Trophoblast cell (in vitro differentiated cells and primary cell): ENCODE measurements around the gene CDCA7. TPM values are rescaled to one million over a fixed set of nuclear protein-coding genes. Genes with fewer than 3 reads are reported as not detected.
A peak's percentile ranks its signal among the peaks of the same experiment; 100 is the strongest.
"Not testable (repeated sequence)": the region's sequence is repeated elsewhere in the genome, so short reads cannot be mapped to it uniquely, and the experiment has no call there.

Experiments
- DNase-seq, 2 donors: peaks; one replicate each; pipeline ENCODE4 v3.0.0-alpha.2; 2016
- H2AFZ ChIP-seq: 2 replicates; pipeline ENCODE4 v1.6.1; 2013; ENCODE audit warnings: low read length, moderate library complexity, mild to moderate bottlenecking; ENCODE audit not compliant: insufficient read depth, poor library complexity
- H2AK5ac ChIP-seq: 2 replicates; pipeline ENCODE4 v1.6.1; 2013; ENCODE audit warnings: mild to moderate bottlenecking, low read length
- H2BK120ac ChIP-seq: 2 replicates; pipeline ENCODE4 v1.6.1; 2013; ENCODE audit warnings: low read length, mild to moderate bottlenecking, moderate library complexity; ENCODE audit not compliant: insufficient read depth, poor library complexity
- H2BK12ac ChIP-seq: 2 replicates; pipeline ENCODE4 v1.6.1; 2013; ENCODE audit warnings: mild to moderate bottlenecking, low read length, moderate library complexity
- H2BK5ac ChIP-seq: 2 replicates; pipeline ENCODE4 v1.6.1; 2013; ENCODE audit warnings: low read length, low read depth, moderate library complexity, mild to moderate bottlenecking; ENCODE audit not compliant: poor library complexity
- H3K14ac ChIP-seq: 2 replicates; pipeline ENCODE4 v1.6.1; 2013; ENCODE audit warnings: mild to moderate bottlenecking, low read length
- H3K18ac ChIP-seq: 2 replicates; pipeline ENCODE4 v1.6.1; 2013; ENCODE audit warnings: mild to moderate bottlenecking, low read length
- H3K23ac ChIP-seq: 2 replicates; pipeline ENCODE4 v1.6.1; 2013; ENCODE audit warnings: low read length
- H3K27ac ChIP-seq: 2 replicates; pipeline ENCODE4 v1.5.1; 2013; ENCODE audit warnings: low read depth, mild to moderate bottlenecking, inconsistent platforms, low read length, moderate library complexity
- H3K27me3 ChIP-seq: 2 replicates; pipeline ENCODE4 v1.6.1; 2013; ENCODE audit warnings: inconsistent platforms, mild to moderate bottlenecking, low read length, moderate library complexity; ENCODE audit not compliant: insufficient read depth
- H3K36me3 ChIP-seq, 2 experiments: 1 replicate in 1 of 2; 2 replicates in 1 of 2; pipeline ENCODE4 v1.6.1; 2013; ENCODE audit warnings: low read length in 2 of 2, mild to moderate bottlenecking in 2 of 2, moderate library complexity in 1 of 2; ENCODE audit not compliant: insufficient read depth in 2 of 2, control insufficient read depth in 1 of 2
- H3K4ac ChIP-seq: 2 replicates; pipeline ENCODE4 v1.6.1; 2013; ENCODE audit warnings: low read depth, mild to moderate bottlenecking, low read length, moderate library complexity
- H3K4me1 ChIP-seq, 2 experiments: 1 replicate in 1 of 2; 2 replicates in 1 of 2; pipeline ENCODE4 v1.6.1; 2013; ENCODE audit warnings: low read length in 2 of 2, mild to moderate bottlenecking in 2 of 2, moderate library complexity in 1 of 2; ENCODE audit not compliant: insufficient read depth in 2 of 2, control insufficient read depth in 1 of 2
- H3K4me2 ChIP-seq: 2 replicates; pipeline ENCODE4 v1.6.1; 2013; ENCODE audit warnings: inconsistent platforms, mild to moderate bottlenecking, low read length, moderate library complexity
- H3K4me3 ChIP-seq: 2 replicates; pipeline ENCODE4 v1.5.1; 2013; ENCODE audit warnings: mild to moderate bottlenecking, low read depth, low read length, inconsistent platforms
- H3K79me1 ChIP-seq: one replicate; pipeline ENCODE4 v1.6.1; 2013; ENCODE audit warnings: low read length
- H3K79me2 ChIP-seq: 2 replicates; pipeline ENCODE4 v1.6.1; 2013; ENCODE audit warnings: low read length, mild to moderate bottlenecking; ENCODE audit not compliant: control insufficient read depth, insufficient read depth, poor library complexity
- H3K9ac ChIP-seq: 2 replicates; pipeline ENCODE4 v1.6.1; 2013; ENCODE audit warnings: mild to moderate bottlenecking, low read length
- H3K9me3 ChIP-seq: 2 replicates; pipeline ENCODE4 v1.6.1; 2013; ENCODE audit warnings: low read depth, mild to moderate bottlenecking, control low read depth, inconsistent platforms, low read length; ENCODE audit not compliant: insufficient read depth
- H4K12ac ChIP-seq: 2 replicates; pipeline ENCODE4 v1.6.1; 2013; ENCODE audit warnings: low read depth, mild to moderate bottlenecking, low read length, moderate library complexity
- H4K8ac ChIP-seq: 2 replicates; pipeline ENCODE4 v1.6.1; 2013; ENCODE audit warnings: low read depth, mild to moderate bottlenecking, low read length, moderate library complexity
- H4K91ac ChIP-seq: one replicate; pipeline ENCODE4 v1.6.1; 2013; ENCODE audit warnings: low read depth, mild to moderate bottlenecking, low read length, moderate library complexity
- WGBS: extraction: QIAGEN DNeasy Blood & Tissue Kit; methylation state at CpG from one replicate; pipeline ENCODE4 v1.1.7; 2013; ENCODE audit warnings: missing lambda C conversion rate; ENCODE audit not compliant: insufficient read length, insufficient coverage; ENCODE audit errors: extremely low coverage; 5-methylcytosine and 5-hydroxymethylcytosine counted together
- polyA plus RNA-seq: library from polyadenylated mRNA; stranded (reverse); fragments of 200-250 nt; gene quantifications from 2 replicates; pipeline ENCODE4 v1.2.3, GENCODE V29; 2013

Gene CDCA7
- 17.0 and 18.3 TPM in 2 replicates for polyA plus RNA-seq

DNA sequence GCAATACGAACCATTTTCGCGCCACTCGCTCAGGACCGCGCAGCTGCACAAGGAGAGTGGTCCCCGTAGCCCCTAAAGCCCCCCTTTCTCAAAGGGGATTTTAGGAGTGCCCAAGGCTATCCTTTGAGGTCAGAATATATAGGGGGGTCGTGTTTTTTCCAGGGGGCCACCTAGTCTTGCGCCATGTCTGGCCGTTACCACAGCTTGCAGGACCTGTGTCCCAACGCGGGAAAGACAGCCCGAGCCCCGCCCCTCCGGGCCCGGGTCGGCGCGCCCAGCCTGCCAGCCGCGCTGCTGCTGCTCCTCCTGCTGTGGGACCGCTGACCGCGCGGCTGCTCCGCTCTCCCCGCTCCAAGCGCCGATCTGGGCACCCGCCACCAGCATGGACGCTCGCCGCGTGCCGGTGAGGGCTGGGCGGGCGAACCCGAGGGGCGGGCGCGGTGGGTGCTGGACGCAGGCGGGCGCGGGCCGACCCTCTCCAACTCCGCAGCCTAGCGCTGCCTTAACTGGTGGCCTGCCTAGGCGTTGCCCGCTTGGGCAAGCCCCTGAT is at the start of gene CDCA7:
TSS of gene CDCA7 (plus strand) at position 291 of the 550 bp plus-strand sequence. CDS start at position 383, 92 bp downstream.
- peak within 1 kb of the TSS; percentile 84 for H3K18ac ChIP-seq
- peaks cover 12% of the 10 kb centered on the region for H3K79me2 ChIP-seq
- WGBS: no CpG with 5 or more reads among the region's 50 CpGs
- peak within 1 kb of the TSS; percentile 94 for H3K4me3 ChIP-seq
- H4K12ac ChIP-seq: peak within 1 kb of the TSS; percentile 67
- H3K4ac ChIP-seq: peak within 1 kb of the TSS; percentile 30
- H4K91ac ChIP-seq: peak within 1 kb of the TSS; percentile 93
- H3K36me3 ChIP-seq: no peaks in the 10 kb centered on the region
- peak within 1 kb of the TSS; percentile 90 for H3K4me2 ChIP-seq
- peak within 1 kb of the TSS; percentile 87 for H3K9ac ChIP-seq
- peaks cover 12% of the 10 kb centered on the region for H3K79me1 ChIP-seq
- peak within 1 kb of the TSS; percentile 75 for H4K8ac ChIP-seq
- H3K9me3 ChIP-seq: no peaks in the 10 kb centered on the region
- H2AK5ac ChIP-seq: no peak within 1 kb of the TSS
- peak; percentile 77 to 82 for DNase-seq
- peak within 1 kb of the TSS; percentile 98 for H2BK5ac ChIP-seq
- H3K27me3 ChIP-seq: no peaks in the 10 kb centered on the region
- H3K23ac ChIP-seq: peak within 1 kb of the TSS; percentile 2
- H3K27ac ChIP-seq: peak within 1 kb of the TSS; percentile 43
- H3K14ac ChIP-seq: peak within 1 kb of the TSS; percentile 80
- H2AFZ ChIP-seq: peak within 1 kb of the TSS; percentile 88
- H2BK120ac ChIP-seq: peak within 1 kb of the TSS; percentile 92
- H3K4me1 ChIP-seq: peaks cover 4 to 10% of the 10 kb centered on the region in 2 experiments
- H2BK12ac ChIP-seq: peak within 1 kb of the TSS; percentile 46

DNA sequence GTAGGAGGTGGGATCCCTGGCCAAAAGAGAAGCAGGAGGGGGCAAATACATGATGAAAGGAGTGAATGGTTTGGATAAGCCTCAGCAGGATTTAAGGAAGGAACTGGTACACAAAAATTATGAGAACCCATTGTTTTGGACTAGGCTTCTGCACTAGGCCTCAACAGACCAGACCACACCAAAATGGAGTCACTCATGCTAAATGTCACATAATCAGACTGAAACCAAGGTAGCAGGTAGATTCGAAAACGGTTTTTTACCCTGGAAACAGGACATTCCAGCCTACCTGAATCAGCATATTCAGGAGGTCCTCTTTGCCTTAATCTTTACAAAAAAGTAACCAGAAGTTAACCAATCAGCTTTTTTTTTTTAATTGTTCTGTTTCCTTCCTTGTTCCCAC is 49.4 kb upstream of the CDCA7 start:
- no peak for DNase-seq
- H3K27me3 ChIP-seq: no peaks in the 10 kb centered on the region
- H3K4me1 ChIP-seq: no peaks in the 10 kb centered on the region
- H3K36me3 ChIP-seq: no peaks in the 10 kb centered on the region
- no peak overlapping the region for H2AK5ac ChIP-seq
- no peak overlapping the region for H3K4me2 ChIP-seq
- H3K27ac ChIP-seq: no peak overlapping the region
- no peak overlapping the region for H3K23ac ChIP-seq
- no peak overlapping the region for H3K4ac ChIP-seq
- H3K79me2 ChIP-seq: no peaks in the 10 kb centered on the region
- no peak overlapping the region for H2BK12ac ChIP-seq
- H4K8ac ChIP-seq: no peak overlapping the region
- no peak overlapping the region for H4K91ac ChIP-seq
- peaks cover 6% of the 10 kb centered on the region for H3K9me3 ChIP-seq
- no peak overlapping the region for H2AFZ ChIP-seq
- no CpG with 5 or more reads among the region's 2 CpGs for WGBS
- no peak overlapping the region for H2BK120ac ChIP-seq
- no peak overlapping the region for H2BK5ac ChIP-seq
- H3K14ac ChIP-seq: no peak overlapping the region
- no peak overlapping the region for H3K9ac ChIP-seq
- no peaks in the 10 kb centered on the region for H3K79me1 ChIP-seq
- no peak overlapping the region for H3K18ac ChIP-seq
- no peak overlapping the region for H4K12ac ChIP-seq
- H3K4me3 ChIP-seq: no peak overlapping the region

DNA sequence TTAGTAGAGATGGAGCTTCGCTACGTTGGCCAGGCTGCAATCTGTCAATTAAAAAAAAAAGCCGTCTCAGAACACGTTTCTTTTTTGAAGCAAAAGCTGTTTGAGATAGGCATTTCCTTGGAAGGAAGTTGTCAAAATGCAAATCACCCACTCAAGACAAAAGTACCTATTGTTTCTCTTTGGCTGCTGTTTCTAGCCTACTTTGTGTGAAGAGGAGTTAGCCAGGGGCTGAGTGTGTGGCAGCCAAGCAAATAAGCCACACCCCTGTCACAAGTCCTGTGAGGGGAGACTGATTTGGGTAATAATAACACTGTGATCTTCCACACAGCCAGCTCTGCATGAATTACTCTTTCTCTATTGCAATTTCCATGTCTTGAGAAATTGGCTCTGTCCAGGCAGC is 47.4 kb upstream of the CDCA7 start:
- no peaks in the 10 kb centered on the region for H3K36me3 ChIP-seq

DNA sequence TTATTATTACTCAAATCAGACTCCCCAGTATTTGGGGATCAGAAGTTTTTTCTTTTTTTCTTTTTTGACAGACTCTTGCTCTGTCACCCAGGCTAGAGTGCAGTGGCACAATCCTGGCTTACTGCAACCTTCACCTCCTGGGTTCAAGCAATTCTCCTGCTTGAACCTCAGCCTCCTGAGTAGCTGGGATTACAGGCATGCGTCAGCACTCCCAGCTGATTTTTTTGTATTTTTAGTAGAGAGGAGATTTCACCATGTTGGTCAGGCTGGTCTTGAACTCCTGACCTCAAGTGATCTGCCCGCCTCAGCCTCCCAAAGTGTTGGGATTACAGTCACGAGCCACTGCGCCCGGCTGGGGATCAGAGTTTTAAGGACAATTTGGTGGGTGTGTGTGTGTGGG is 45.3 kb upstream of the CDCA7 start:
- H3K36me3 ChIP-seq, H4K8ac ChIP-seq, H2BK120ac ChIP-seq, H3K79me1 ChIP-seq, H2BK12ac ChIP-seq, H3K9ac ChIP-seq, H3K4me1 ChIP-seq, H4K12ac ChIP-seq, H3K4ac ChIP-seq, H2BK5ac ChIP-seq, H3K9me3 ChIP-seq, H3K79me2 ChIP-seq, H3K23ac ChIP-seq, DNase-seq, H3K27me3 ChIP-seq, H3K18ac ChIP-seq, H3K4me3 ChIP-seq, H3K14ac ChIP-seq, H3K4me2 ChIP-seq, H2AFZ ChIP-seq, H3K27ac ChIP-seq, H2AK5ac ChIP-seq, H4K91ac ChIP-seq: not testable (repeated sequence)
- no CpG with 5 or more reads among the region's 5 CpGs for WGBS

More for the DNA sequence above, 47.4 kb upstream of the CDCA7 start:
- no peak overlapping the region for H2BK12ac ChIP-seq
- no peak overlapping the region for H3K9ac ChIP-seq
- H3K4me2 ChIP-seq: no peak overlapping the region
- no peak overlapping the region for H4K12ac ChIP-seq
- H3K79me1 ChIP-seq: no peaks in the 10 kb centered on the region
- H3K9me3 ChIP-seq: peaks cover 6% of the 10 kb centered on the region
- H3K27ac ChIP-seq: no peak overlapping the region
- H3K18ac ChIP-seq: no peak overlapping the region
- H3K14ac ChIP-seq: no peak overlapping the region
- no peak for DNase-seq
- no peak overlapping the region for H3K4me3 ChIP-seq
- H2BK5ac ChIP-seq: no peak overlapping the region
- no peak overlapping the region for H3K23ac ChIP-seq
- no peaks in the 10 kb centered on the region for H3K27me3 ChIP-seq
- no CpG with 5 or more reads among the region's 4 CpGs for WGBS
- no peaks in the 10 kb centered on the region for H3K79me2 ChIP-seq
- no peak overlapping the region for H3K4ac ChIP-seq
- H2AK5ac ChIP-seq: no peak overlapping the region
- no peaks in the 10 kb centered on the region for H3K4me1 ChIP-seq
- no peak overlapping the region for H4K91ac ChIP-seq
- H4K8ac ChIP-seq: no peak overlapping the region
- no peak overlapping the region for H2BK120ac ChIP-seq
- no peak overlapping the region for H2AFZ ChIP-seq
